ENCODE results near the gene LRRC7.
"Not testable (repeated sequence)": the region's sequence is repeated elsewhere in the genome, so short reads cannot be mapped to it uniquely, and the experiment has no call there.

Gene LRRC7

DNA sequence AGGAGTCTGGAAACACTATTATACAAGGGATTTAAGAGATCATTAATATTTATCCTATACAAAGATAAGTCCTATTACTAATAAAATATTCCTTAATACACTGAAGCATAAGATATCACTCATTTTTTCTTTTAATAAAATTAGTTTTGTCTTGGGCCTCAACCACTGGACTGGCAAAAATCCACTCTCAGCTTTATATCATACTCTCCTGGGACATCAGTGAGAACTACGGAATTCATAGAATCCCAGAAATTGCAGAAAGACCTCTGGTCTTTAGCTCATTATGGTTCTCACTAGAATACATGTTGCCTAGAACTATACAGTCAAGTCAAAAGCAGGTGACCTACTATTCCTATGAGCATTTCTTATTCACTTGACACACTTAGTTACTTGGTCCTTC lies 352.7 kb downstream of the LRRC7 start:
- Histone ChIP-seq H3K27me3 (ENCODE audit: control insufficient read depth, insufficient read depth, low read length) (no peaks in the 10 kb centered on the region), H3K27ac (ENCODE audit: low read depth, low read length) (no peak overlapping the region), H3K4me3 (ENCODE audit: low read length) (no peak overlapping the region), H3K36me3 (ENCODE audit: control insufficient read depth, insufficient read depth, low read length) (no peaks in the 10 kb centered on the region), H3K4me1 (ENCODE audit: control insufficient read depth, insufficient read depth, low read length) (no peaks in the 10 kb centered on the region), H3K9ac (ENCODE audit: low read length) (no peak overlapping the region)

DNA sequence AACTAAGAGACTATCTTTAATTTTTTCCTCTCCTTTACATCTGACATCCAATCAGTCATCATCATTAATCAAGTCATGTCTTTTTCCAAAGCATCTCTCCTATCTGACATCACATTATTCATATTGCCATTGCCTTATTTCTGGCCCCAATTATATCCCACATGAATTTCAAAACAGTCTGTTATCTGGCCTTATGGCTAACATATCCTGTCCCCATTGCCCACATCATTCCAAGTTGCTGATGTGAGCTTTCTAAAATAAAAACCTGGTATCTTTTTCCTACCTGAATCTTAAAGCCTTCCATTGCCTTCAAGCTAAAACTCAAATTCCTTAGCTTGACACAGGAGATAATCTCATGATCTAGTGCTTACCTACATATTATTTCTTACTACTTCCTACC lies 353.8 kb downstream of the LRRC7 start:
- no peaks in the 10 kb centered on the region for H3K27me3 ChIP-seq (ENCODE audit: control insufficient read depth, insufficient read depth, low read length)
- no peak overlapping the region for H3K9ac ChIP-seq (ENCODE audit: low read length)
- no peaks in the 10 kb centered on the region for H3K36me3 ChIP-seq (ENCODE audit: control insufficient read depth, insufficient read depth, low read length)
- no peak overlapping the region for H3K4me3 ChIP-seq (ENCODE audit: low read length)
- H3K27ac ChIP-seq (ENCODE audit: low read depth, low read length) = no peak overlapping the region
- no peaks in the 10 kb centered on the region for H3K4me1 ChIP-seq (ENCODE audit: control insufficient read depth, insufficient read depth, low read length)

- H3K9ac ChIP-seq (ENCODE audit: low read length); H3K4me1 ChIP-seq (ENCODE audit: control insufficient read depth, insufficient read depth, low read length); H3K27me3 ChIP-seq (ENCODE audit: control insufficient read depth, insufficient read depth, low read length); H3K4me3 ChIP-seq (ENCODE audit: low read length); H3K36me3 ChIP-seq (ENCODE audit: control insufficient read depth, insufficient read depth, low read length); H3K27ac ChIP-seq (ENCODE audit: low read depth, low read length): not testable (repeated sequence)
Observed at GRCh38 chr1:69928234-69928633, 360.5 kb downstream of the LRRC7 start.

- Histone ChIP-seq H3K4me3 (ENCODE audit: low read length) (no peak overlapping the region), H3K27ac (ENCODE audit: low read depth, low read length) (no peak overlapping the region), H3K27me3 (ENCODE audit: control insufficient read depth, insufficient read depth, low read length) (no peaks in the 10 kb centered on the region), H3K4me1 (ENCODE audit: control insufficient read depth, insufficient read depth, low read length) (no peaks in the 10 kb centered on the region), H3K9ac (ENCODE audit: low read length) (no peak overlapping the region), H3K36me3 (ENCODE audit: control insufficient read depth, insufficient read depth, low read length) (no peaks in the 10 kb centered on the region)
Observed at GRCh38 chr1:69929308-69930057, 361.8 kb downstream of the LRRC7 start.

- no peak overlapping the region for H3K4me3 ChIP-seq (ENCODE audit: low read length)
- no peaks in the 10 kb centered on the region for H3K36me3 ChIP-seq (ENCODE audit: control insufficient read depth, insufficient read depth, low read length)
- H3K9ac ChIP-seq (ENCODE audit: low read length) = no peak overlapping the region
- H3K27me3 ChIP-seq (ENCODE audit: control insufficient read depth, insufficient read depth, low read length) = no peaks in the 10 kb centered on the region
- no peaks in the 10 kb centered on the region for H3K4me1 ChIP-seq (ENCODE audit: control insufficient read depth, insufficient read depth, low read length)
- H3K27ac ChIP-seq (ENCODE audit: low read depth, low read length) = no peak overlapping the region
Observed at GRCh38 chr1:69930396-69930795, 362.7 kb downstream of the LRRC7 start.

- Histone ChIP-seq H3K4me3 (ENCODE audit: low read length) (no peak overlapping the region), H3K4me1 (ENCODE audit: control insufficient read depth, insufficient read depth, low read length) (no peaks in the 10 kb centered on the region), H3K27ac (ENCODE audit: low read depth, low read length) (no peak overlapping the region), H3K9ac (ENCODE audit: low read length) (no peak overlapping the region), H3K27me3 (ENCODE audit: control insufficient read depth, insufficient read depth, low read length) (no peaks in the 10 kb centered on the region), H3K36me3 (ENCODE audit: control insufficient read depth, insufficient read depth, low read length) (no peaks in the 10 kb centered on the region)
Observed at GRCh38 chr1:69932760-69933159, 365.0 kb downstream of the LRRC7 start.

- H3K27ac ChIP-seq (ENCODE audit: low read depth, low read length) = no peak overlapping the region
- no peaks in the 10 kb centered on the region for H3K27me3 ChIP-seq (ENCODE audit: control insufficient read depth, insufficient read depth, low read length)
- H3K4me1 ChIP-seq (ENCODE audit: control insufficient read depth, insufficient read depth, low read length) = no peaks in the 10 kb centered on the region
- H3K36me3 ChIP-seq (ENCODE audit: control insufficient read depth, insufficient read depth, low read length) = no peaks in the 10 kb centered on the region
- H3K4me3 ChIP-seq (ENCODE audit: low read length) = no peak overlapping the region
- no peak overlapping the region for H3K9ac ChIP-seq (ENCODE audit: low read length)
Observed at GRCh38 chr1:69940231-69940630, 372.5 kb downstream of the LRRC7 start.

DNA sequence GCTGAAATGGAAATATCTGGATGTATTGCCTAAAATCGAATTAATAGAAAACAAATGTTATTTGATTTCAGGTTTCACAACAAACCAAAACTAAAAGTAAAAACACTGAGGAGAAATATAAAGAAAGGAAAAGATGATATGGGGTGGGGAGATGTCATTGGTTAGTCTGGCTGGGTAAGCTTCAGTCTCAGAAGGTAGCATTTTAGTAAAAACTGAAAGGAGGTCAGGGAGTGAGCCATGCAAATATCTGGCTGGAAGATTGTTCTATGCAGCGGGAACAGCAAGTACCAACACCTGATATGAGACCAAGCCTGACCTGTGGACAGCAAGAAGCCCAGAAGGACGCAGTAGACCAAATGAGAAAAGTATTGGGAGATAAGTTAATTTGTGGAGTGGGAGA lies 373.1 kb downstream of the LRRC7 start:
- Histone ChIP-seq H3K27ac (ENCODE audit: low read depth, low read length) (no peak overlapping the region), H3K9ac (ENCODE audit: low read length) (no peak overlapping the region), H3K4me1 (ENCODE audit: control insufficient read depth, insufficient read depth, low read length) (no peaks in the 10 kb centered on the region), H3K36me3 (ENCODE audit: control insufficient read depth, insufficient read depth, low read length) (no peaks in the 10 kb centered on the region), H3K4me3 (ENCODE audit: low read length) (no peak overlapping the region), H3K27me3 (ENCODE audit: control insufficient read depth, insufficient read depth, low read length) (no peaks in the 10 kb centered on the region)

DNA sequence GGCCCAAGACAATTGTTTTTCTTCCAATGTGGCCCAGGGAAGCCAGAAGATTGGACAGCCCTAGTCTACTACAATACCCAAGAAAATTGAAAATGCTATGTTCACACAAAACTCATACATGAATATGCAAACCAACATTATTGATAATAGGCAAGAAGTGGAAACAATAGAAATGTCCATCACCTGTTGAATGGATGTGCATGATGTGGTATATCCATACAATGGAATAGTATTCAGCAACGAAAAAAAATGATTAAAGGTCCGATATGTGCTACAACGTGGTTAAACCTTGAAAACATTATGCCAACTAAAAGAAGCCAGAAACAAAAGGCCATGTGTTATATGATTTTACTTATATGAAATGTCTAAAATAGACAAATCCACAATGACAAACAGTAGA lies 375.3 kb downstream of the LRRC7 start:
- no peaks in the 10 kb centered on the region for H3K4me1 ChIP-seq (ENCODE audit: control insufficient read depth, insufficient read depth, low read length)
- H3K27ac ChIP-seq (ENCODE audit: low read depth, low read length) = no peak overlapping the region
- no peak overlapping the region for H3K4me3 ChIP-seq (ENCODE audit: low read length)
- no peaks in the 10 kb centered on the region for H3K27me3 ChIP-seq (ENCODE audit: control insufficient read depth, insufficient read depth, low read length)
- no peak overlapping the region for H3K9ac ChIP-seq (ENCODE audit: low read length)
- H3K36me3 ChIP-seq (ENCODE audit: control insufficient read depth, insufficient read depth, low read length) = no peaks in the 10 kb centered on the region

- H3K4me1 ChIP-seq (ENCODE audit: control insufficient read depth, insufficient read depth, low read length) = no peaks in the 10 kb centered on the region
- no peaks in the 10 kb centered on the region for H3K36me3 ChIP-seq (ENCODE audit: control insufficient read depth, insufficient read depth, low read length)
- H3K27ac ChIP-seq (ENCODE audit: low read depth, low read length) = no peak overlapping the region
- H3K4me3 ChIP-seq (ENCODE audit: low read length) = no peak overlapping the region
- no peak overlapping the region for H3K9ac ChIP-seq (ENCODE audit: low read length)
- no peaks in the 10 kb centered on the region for H3K27me3 ChIP-seq (ENCODE audit: control insufficient read depth, insufficient read depth, low read length)
Observed at GRCh38 chr1:69946935-69947334, 379.2 kb downstream of the LRRC7 start.

- no peak overlapping the region for H3K4me3 ChIP-seq (ENCODE audit: low read length)
- H3K27me3 ChIP-seq (ENCODE audit: control insufficient read depth, insufficient read depth, low read length) = no peaks in the 10 kb centered on the region
- no peak overlapping the region for H3K9ac ChIP-seq (ENCODE audit: low read length)
- no peaks in the 10 kb centered on the region for H3K36me3 ChIP-seq (ENCODE audit: control insufficient read depth, insufficient read depth, low read length)
- H3K27ac ChIP-seq (ENCODE audit: low read depth, low read length) = no peak overlapping the region
- H3K4me1 ChIP-seq (ENCODE audit: control insufficient read depth, insufficient read depth, low read length) = no peaks in the 10 kb centered on the region
Observed at GRCh38 chr1:69947837-69948236, 380.1 kb downstream of the LRRC7 start.

DNA sequence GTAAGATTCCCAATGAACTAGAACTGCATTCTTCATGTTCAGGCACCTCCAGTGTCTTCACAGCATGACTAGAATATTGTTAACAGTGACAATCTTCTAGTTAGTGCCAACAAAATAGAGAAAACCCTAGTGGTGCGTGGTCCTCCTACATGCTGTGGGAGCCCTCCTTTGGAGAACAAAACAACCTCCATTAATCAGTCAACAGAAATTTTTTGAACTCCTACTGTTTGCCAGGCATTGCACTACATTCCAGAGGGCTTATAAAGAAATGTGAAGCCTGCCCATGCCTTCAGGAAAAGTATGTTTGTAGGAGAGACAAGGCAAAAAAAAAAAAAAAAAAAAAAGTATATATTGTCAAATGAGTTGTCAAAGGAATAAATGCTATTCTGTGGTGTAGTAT lies 385.0 kb downstream of the LRRC7 start:
- Histone ChIP-seq H3K27me3 (ENCODE audit: control insufficient read depth, insufficient read depth, low read length) (no peaks in the 10 kb centered on the region), H3K4me1 (ENCODE audit: control insufficient read depth, insufficient read depth, low read length) (no peaks in the 10 kb centered on the region), H3K27ac (ENCODE audit: low read depth, low read length) (no peak overlapping the region), H3K36me3 (ENCODE audit: control insufficient read depth, insufficient read depth, low read length) (no peaks in the 10 kb centered on the region), H3K9ac (ENCODE audit: low read length) (no peak overlapping the region), H3K4me3 (ENCODE audit: low read length) (no peak overlapping the region)

GRCh38 chr1:69962452-69962851 lies 394.7 kb downstream of the LRRC7 start:
- not testable (repeated sequence) for H3K4me3 ChIP-seq (ENCODE audit: low read length); H3K27me3 ChIP-seq (ENCODE audit: control insufficient read depth, insufficient read depth, low read length); H3K4me1 ChIP-seq (ENCODE audit: control insufficient read depth, insufficient read depth, low read length); H3K27ac ChIP-seq (ENCODE audit: low read depth, low read length); H3K9ac ChIP-seq (ENCODE audit: low read length); H3K36me3 ChIP-seq (ENCODE audit: control insufficient read depth, insufficient read depth, low read length)
